HG03460 (cell line): ENCODE data around the gene MACROH2A1.

Source experiments
- ATAC-seq: cut with Tn5 transposase; IDR thresholded peaks from one replicate; pipeline ENCODE4 v1.9.1; 2021; ENCODE audit not compliant: unreplicated experiment

MACROH2A1 gene

GRCh38 chr5:135357685-135358084 lies 41.3 kb downstream of the MACROH2A1 start:
- ATAC-seq = no peak

GRCh38 chr5:135356522-135357318 lies 42.3 kb downstream of the MACROH2A1 start:
- ATAC-seq = no peak

GRCh38 chr5:135355169-135355568 lies 43.9 kb downstream of the MACROH2A1 start:
- no peak for ATAC-seq

- ATAC-seq = no peak
Observed at GRCh38 chr5:135353952-135354721, 44.9 kb downstream of the MACROH2A1 start.

- no peak for ATAC-seq
Observed at GRCh38 chr5:135350536-135350935, 48.5 kb downstream of the MACROH2A1 start.

- ATAC-seq = no peak
Observed at GRCh38 chr5:135349886-135350285, 49.1 kb downstream of the MACROH2A1 start.

- ATAC-seq = no peak
Observed at GRCh38 chr5:135349451-135349850, 49.6 kb downstream of the MACROH2A1 start.

- no peak for ATAC-seq
Observed at GRCh38 chr5:135348918-135349317, 50.1 kb downstream of the MACROH2A1 start.

- ATAC-seq = no peak
Observed at GRCh38 chr5:135347392-135347791, 51.6 kb downstream of the MACROH2A1 start.

- no peak for ATAC-seq
Observed at GRCh38 chr5:135345956-135346731, 52.9 kb downstream of the MACROH2A1 start.

GRCh38 chr5:135344349-135344748 lies 54.7 kb downstream of the MACROH2A1 start:
- ATAC-seq = no peak

GRCh38 chr5:135343413-135343812 lies 55.6 kb downstream of the MACROH2A1 start:
- no peak for ATAC-seq

- ATAC-seq = no peak
Observed at GRCh38 chr5:135342551-135342875, 56.5 kb downstream of the MACROH2A1 start.

- no peak for ATAC-seq
Observed at GRCh38 chr5:135341696-135342550, 57.1 kb downstream of the MACROH2A1 start.

- no peak for ATAC-seq
Observed at GRCh38 chr5:135341016-135341666, 57.9 kb downstream of the MACROH2A1 start.

- ATAC-seq = no peak
Observed at GRCh38 chr5:135340568-135340967, 58.5 kb downstream of the MACROH2A1 start.

- no peak for ATAC-seq
Observed at GRCh38 chr5:135339623-135340022, 59.4 kb downstream of the MACROH2A1 start.

GRCh38 chr5:135339189-135339588 lies 59.8 kb downstream of the MACROH2A1 start:
- no peak for ATAC-seq

- no peak for ATAC-seq
Observed at GRCh38 chr5:135337064-135337463, 62.0 kb downstream of the MACROH2A1 start.
